Endothelial cell of umbilical vein (primary cell): Measurements from ENCODE around the gene S100A10. TPM values are rescaled to one million over a fixed set of nuclear protein-coding genes. Genes with fewer than 3 reads are reported as not detected.

Experiments used
- BruUV-seq: library from RNA; stranded (reverse); fragments of 400-500 nt; replicated peaks from 2 replicates; lab custom pipeline; 2021; lab: Mats Ljungman, UMichigan
- CTCF ChIA-PET: fragments of 300-600, 350-600 bp; sonication (Branson Sonifier 250); formaldehyde crosslinking; loops from one replicate; lab custom pipeline; 2021; ENCODE audit warnings: antibody characterized with exemption, inconsistent platforms; lab: Charles Lee
- POLR2A ChIA-PET: fragments of 300-600, 350-600 bp; sonication (Branson Sonifier 250); formaldehyde crosslinking; loops from one replicate; lab custom pipeline; 2021; ENCODE audit warnings: antibody characterized with exemption, inconsistent platforms; lab: Charles Lee
- DNase-seq: peaks from one replicate; pipeline ENCODE4 v3.0.0-alpha.2; 2011; ENCODE audit warnings: low read depth, low spot score
- FAIRE-seq: peaks from 2 replicates; lab custom pipeline; 2011; peaks lifted over from hg19 to GRCh38; lab: Jason Lieb, UNC
- H2AFZ ChIP-seq: 2 replicates; pipeline ENCODE4 v1.6.0; 2012; ENCODE audit warnings: low read depth, low read length, control low read depth, inconsistent platforms
- H3K27ac ChIP-seq: 2 replicates; pipeline ENCODE4 v1.5.1; 2011; ENCODE audit warnings: low read depth, mild to moderate bottlenecking, control low read depth, low read length, moderate library complexity; ENCODE audit not compliant: insufficient read depth
- H3K27me3 ChIP-seq, 2 experiments: 2 replicates each; pipeline versions ENCODE4 v1.6.0 to v1.6.1; 2011; ENCODE audit warnings: low read length in 2 of 2, mixed read lengths in 1 of 2; ENCODE audit not compliant: control insufficient read depth in 2 of 2, insufficient read depth in 2 of 2
- H3K36me3 ChIP-seq, 2 experiments: 2 replicates in 1 of 2; 3 replicates in 1 of 2; pipeline ENCODE4 v1.5.1; 2011; ENCODE audit warnings: low read length in 2 of 2, mild to moderate bottlenecking in 1 of 2, moderate library complexity in 1 of 2; ENCODE audit not compliant: control insufficient read depth in 2 of 2, insufficient read depth in 2 of 2; ENCODE audit errors: extremely low read depth in 1 of 2
- H3K4me1 ChIP-seq: 3 replicates; pipeline ENCODE4 v1.5.1; 2011; ENCODE audit warnings: mild to moderate bottlenecking, low read length; ENCODE audit not compliant: control insufficient read depth, insufficient read depth; ENCODE audit errors: extremely low read depth
- H3K4me2 ChIP-seq: 2 replicates; pipeline ENCODE4 v1.6.1; 2011; ENCODE audit warnings: low read length, control low read depth, mixed read lengths; ENCODE audit not compliant: insufficient read depth
- H3K4me3 ChIP-seq, 3 experiments: fragments of 200-600 bp in 1 of 3; sonication (generic), shearing (Covaris generic) in 1 of 3; replicated peaks in 1 of 3; 2 replicates each; pipeline ENCODE4 v1.5.1; 2011 to 2016; ENCODE audit warnings: control low read depth in 3 of 3, low read length in 3 of 3, mild to moderate bottlenecking in 2 of 3, inconsistent platforms in 1 of 3, low read depth in 1 of 3, moderate library complexity in 1 of 3; ENCODE audit not compliant: insufficient read depth in 1 of 3
- H3K79me2 ChIP-seq: 2 replicates; pipeline ENCODE4 v1.6.0; 2012; ENCODE audit warnings: low read length, inconsistent platforms; ENCODE audit not compliant: control insufficient read depth, insufficient read depth
- H3K9ac ChIP-seq: replicated peaks from 2 replicates; pipeline ENCODE3; 2011; ENCODE audit warnings: low read length, control low read depth; ENCODE audit not compliant: insufficient read depth; ENCODE audit errors: extremely low read depth
- H3K9me1 ChIP-seq: replicated peaks from 3 replicates; pipeline ENCODE4 v1.6.0; 2011; ENCODE audit warnings: mild to moderate bottlenecking, low read length; ENCODE audit not compliant: control insufficient read depth, insufficient read depth; ENCODE audit errors: extremely low read depth
- H3K9me3 ChIP-seq: replicated peaks from 2 replicates; pipeline ENCODE4 v1.5.1; 2012; ENCODE audit warnings: low read length, inconsistent platforms; ENCODE audit not compliant: control insufficient read depth, insufficient read depth
- H4K20me1 ChIP-seq: replicated peaks from 2 replicates; pipeline ENCODE3; 2011; ENCODE audit warnings: mild to moderate bottlenecking, low read length; ENCODE audit not compliant: control insufficient read depth, insufficient read depth; ENCODE audit errors: extremely low read depth
- EZH2 ChIP-seq: IDR thresholded peaks from 2 replicates; pipeline ENCODE4 v1.6.1; 2012; ENCODE audit warnings: borderline replicate concordance, low read depth, mild to moderate bottlenecking, moderate library complexity, low read length, inconsistent platforms; ENCODE audit not compliant: severe bottlenecking
- FOS ChIP-seq: IDR thresholded peaks from 2 replicates; pipeline ENCODE4 v1.6.1; 2011; ENCODE audit warnings: mild to moderate bottlenecking, low read length, moderate library complexity, borderline replicate concordance; ENCODE audit not compliant: insufficient read depth
- GATA2 ChIP-seq: IDR thresholded peaks from 2 replicates; pipeline ENCODE4 v1.7.0; 2011; ENCODE audit warnings: low read depth, mild to moderate bottlenecking, moderate library complexity, mixed read lengths, low read length; ENCODE audit not compliant: insufficient read length, insufficient read depth
- JUN ChIP-seq: IDR thresholded peaks from 2 replicates; pipeline ENCODE4 v1.6.1; 2011; ENCODE audit warnings: borderline replicate concordance, low read depth; ENCODE audit not compliant: insufficient read length, insufficient read depth
- MYC ChIP-seq: IDR thresholded peaks from one replicate; pipeline ENCODE4 v1.6.1; 2011; ENCODE audit warnings: mild to moderate bottlenecking, low read depth, low read length
- POLR2A ChIP-seq: IDR thresholded peaks from 2 replicates; pipeline ENCODE4 v1.6.1; 2012; ENCODE audit warnings: low read depth, mild to moderate bottlenecking, control low read depth, low read length
- POLR2AphosphoS5 ChIP-seq: IDR thresholded peaks from 2 replicates; pipeline ENCODE4 v1.6.1; 2012; ENCODE audit warnings: low read depth, mild to moderate bottlenecking, control low read depth, low read length, moderate library complexity; ENCODE audit not compliant: insufficient read depth
- dilution Hi-C: fragments of 300-500 bp; cut with MboI; formaldehyde crosslinking; loops from one replicate; pipeline ENCODE4 v1.15.0; 2019; ENCODE audit warnings: low sequenced_read_pairs; ENCODE audit not compliant: extremely low pct_ligation_motif_present
- intact Hi-C: fragments of 100-400 bp; cut with micrococcal nuclease; formaldehyde crosslinking; loops from one replicate; pipeline ENCODE4 v1.10.0; 2022
- polyA plus RNA-seq, 4 experiments: library from polyadenylated mRNA; depleted of rRNA in 3 of 4; stranded (reverse) in 3 of 4; unstranded in 1 of 4; fragments of >200 nt; gene quantifications; 2 replicates each; pipeline versions ENCODE4 v1.2.1 to v1.2.3, GENCODE V29; 2011 to 2012; ENCODE audit warnings: missing spikeins in 1 of 4
- total RNA-seq: library from RNA; stranded (reverse); gene quantifications from 2 replicates; pipeline ENCODE4 v1.2.3, GENCODE V29; 2021
- TF ChIP-seq, protein P1 (sequence below): IDR thresholded peaks from 2 replicates; pipeline ENCODE4 v1.6.1; 2011; ENCODE audit not compliant: insufficient read depth, insufficient read length
- TF ChIP-seq, protein P2 (sequence below), 2 donors: IDR thresholded peaks; 1 replicate in 1 of 2; 2 replicates in 1 of 2; pipeline ENCODE4 v1.5.1; 2011; ENCODE audit warnings: low read length in 2 of 2, mild to moderate bottlenecking in 2 of 2, moderate library complexity in 2 of 2, control low read depth in 1 of 2, inconsistent platforms in 1 of 2, low read depth in 1 of 2; ENCODE audit not compliant: insufficient read depth in 1 of 2; ENCODE audit errors: extremely low read depth in 1 of 2

S100A10 gene
- total and polyA plus RNA-seq, 2 donors (not counting 3 experiments of a cell fraction or from before 2014, with no cell fraction given): 76.8 to 779 TPM

DNA sequence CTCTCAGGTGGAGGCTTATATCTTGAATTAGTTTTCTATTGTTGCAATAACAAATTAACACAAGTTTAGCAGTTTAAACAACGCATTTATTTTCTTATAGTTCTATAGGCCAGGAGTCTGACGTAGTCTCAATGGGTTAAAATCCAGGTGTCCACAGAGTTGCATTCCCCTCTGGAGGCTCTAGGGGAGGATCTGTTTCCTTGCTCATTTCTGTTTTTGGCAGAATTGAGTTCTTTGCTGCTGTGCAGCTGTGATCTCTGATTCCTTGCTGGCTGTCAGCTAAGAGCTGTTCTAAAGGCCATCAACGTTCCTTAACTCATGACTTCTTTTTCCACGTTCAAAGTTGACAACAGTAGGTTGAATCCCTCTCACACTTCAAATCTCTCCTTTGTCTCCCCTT is 31.8 kb downstream of the S100A10 start:
- ChIA-PET CTCF (interaction anchor here (10.9 kb wide), 1 partner anchor 34 kb away, joined by 435 read pairs; the partner anchor contains the start of gene S100A10), POLR2A (no interaction called here)
- no peaks in the 10 kb centered on the region for H3K9me3 ChIP-seq
- H3K27ac ChIP-seq: no peak overlapping the region
- no peaks in the 10 kb centered on the region for H4K20me1 ChIP-seq
- H3K4me3 ChIP-seq: no peak overlapping the region
- no TSS peak for BruUV-seq
- H3K4me2 ChIP-seq: no peak overlapping the region
- no peak overlapping the region for H3K9ac ChIP-seq
- no peaks in the 10 kb centered on the region for H3K27me3 ChIP-seq
- no peaks in the 10 kb centered on the region for H3K79me2 ChIP-seq
- intact Hi-C loops (loop anchor here (2.0 kb wide), 1 partner anchor 15 kb away; no protein-coding TSS in a partner anchor), dilution Hi-C loops (no loop called here)
- TF ChIP-seq, protein P1, sequence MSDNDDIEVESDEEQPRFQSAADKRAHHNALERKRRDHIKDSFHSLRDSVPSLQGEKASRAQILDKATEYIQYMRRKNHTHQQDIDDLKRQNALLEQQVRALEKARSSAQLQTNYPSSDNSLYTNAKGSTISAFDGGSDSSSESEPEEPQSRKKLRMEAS: no peak
- TF ChIP-seq GATA2 (no peak), JUN (no peak), POLR2AphosphoS5 (no peak), POLR2A (no peak), FOS (no peak), MYC (no peak)
- H3K36me3 ChIP-seq: no peaks in the 10 kb centered on the region
- no peak overlapping the region for H2AFZ ChIP-seq
- H3K4me1 ChIP-seq: peaks cover 27% of the 10 kb centered on the region
- DNase-seq (peak; percentile 24), FAIRE-seq (no peak)
- H3K9me1 ChIP-seq: no peaks in the 10 kb centered on the region

DNA sequence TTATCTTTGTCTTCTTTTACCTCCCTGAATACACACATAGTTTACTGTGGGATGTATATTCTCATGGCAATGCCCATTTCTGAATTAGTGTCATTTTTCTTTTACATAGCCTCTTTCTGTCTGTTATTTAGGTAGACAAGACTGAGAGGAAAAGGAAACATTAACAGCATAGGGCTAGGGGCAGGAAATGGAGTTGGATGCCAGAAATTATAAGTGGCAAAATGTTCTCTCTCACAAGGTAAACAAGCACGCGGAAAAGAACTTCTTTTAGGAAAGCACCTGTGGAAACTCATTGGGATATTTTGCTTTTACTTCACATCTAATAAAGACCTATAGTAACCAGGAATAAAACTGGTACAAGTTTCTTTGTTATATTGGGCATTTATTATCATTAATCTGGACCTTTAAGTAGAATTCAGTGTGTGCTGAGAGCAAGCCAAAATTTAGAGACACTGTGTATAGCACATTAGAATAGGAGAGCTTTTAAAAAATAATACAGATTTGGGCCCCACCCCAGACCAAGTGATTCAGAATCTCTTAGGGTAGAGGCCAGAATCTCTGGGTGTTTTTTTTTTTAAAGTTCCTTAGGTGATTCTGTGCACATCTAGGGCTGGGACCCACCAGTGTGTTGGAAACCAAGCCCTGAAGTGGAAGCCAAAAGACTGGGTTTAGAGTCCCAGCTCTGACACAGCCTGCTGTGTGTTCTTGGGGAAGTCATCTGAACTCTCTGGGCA is 32.7 kb downstream of the S100A10 start:
- Histone ChIP-seq H3K9me3 (no peaks in the 10 kb centered on the region), H3K27me3 (no peaks in the 10 kb centered on the region), H3K27ac (no peak overlapping the region), H3K4me1 (peaks cover 27% of the 10 kb centered on the region), H3K36me3 (no peaks in the 10 kb centered on the region), H3K4me2 (peak overlapping the region; percentile 83), H3K79me2 (no peaks in the 10 kb centered on the region), H4K20me1 (no peaks in the 10 kb centered on the region), H3K9ac (no peak overlapping the region), H3K4me3 (peak overlapping the region in 1 of 3 experiments; percentile 32), H3K9me1 (no peaks in the 10 kb centered on the region), H2AFZ (peak overlapping the region; percentile 41)
- ChIA-PET CTCF (interaction anchor here (0.7 to 10.9 kb wide), 3 partner anchors 12 to 386 kb away, joined by 3 to 435 read pairs (median 3); partner anchors contain the start of gene S100A10), POLR2A (no interaction called here)
- DNase-seq (peak; percentile 66), FAIRE-seq (peak; percentile 74)
- intact Hi-C loops (loop anchor here (2.0 kb wide), 1 partner anchor 14 kb away; no protein-coding TSS in a partner anchor), dilution Hi-C loops (no loop called here)
- no TSS peak for BruUV-seq
- no peak for TF ChIP-seq EZH2
- TF ChIP-seq JUN: no peak
- TF ChIP-seq POLR2AphosphoS5: no peak
- no peak for TF ChIP-seq MYC
- TF ChIP-seq, protein P2, sequence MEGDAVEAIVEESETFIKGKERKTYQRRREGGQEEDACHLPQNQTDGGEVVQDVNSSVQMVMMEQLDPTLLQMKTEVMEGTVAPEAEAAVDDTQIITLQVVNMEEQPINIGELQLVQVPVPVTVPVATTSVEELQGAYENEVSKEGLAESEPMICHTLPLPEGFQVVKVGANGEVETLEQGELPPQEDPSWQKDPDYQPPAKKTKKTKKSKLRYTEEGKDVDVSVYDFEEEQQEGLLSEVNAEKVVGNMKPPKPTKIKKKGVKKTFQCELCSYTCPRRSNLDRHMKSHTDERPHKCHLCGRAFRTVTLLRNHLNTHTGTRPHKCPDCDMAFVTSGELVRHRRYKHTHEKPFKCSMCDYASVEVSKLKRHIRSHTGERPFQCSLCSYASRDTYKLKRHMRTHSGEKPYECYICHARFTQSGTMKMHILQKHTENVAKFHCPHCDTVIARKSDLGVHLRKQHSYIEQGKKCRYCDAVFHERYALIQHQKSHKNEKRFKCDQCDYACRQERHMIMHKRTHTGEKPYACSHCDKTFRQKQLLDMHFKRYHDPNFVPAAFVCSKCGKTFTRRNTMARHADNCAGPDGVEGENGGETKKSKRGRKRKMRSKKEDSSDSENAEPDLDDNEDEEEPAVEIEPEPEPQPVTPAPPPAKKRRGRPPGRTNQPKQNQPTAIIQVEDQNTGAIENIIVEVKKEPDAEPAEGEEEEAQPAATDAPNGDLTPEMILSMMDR (IDR thresholded peaks at IDR 0.05; ENCODE audit: extremely low read depth in 1 of 2, insufficient read depth in 1 of 2, low read depth in 1 of 2, low read length in 2 of 2): no peak
- no peak for TF ChIP-seq POLR2A
- no peak for TF ChIP-seq GATA2
- TF ChIP-seq FOS: no peak
- TF ChIP-seq, protein P1: no peak
